TTC549 (cell line): ENCODE results near the gene PSMC6.

Source experiments
- FAIRE-seq: peaks from 2 replicates; lab custom pipeline; 2012; peaks lifted over from hg19 to GRCh38; lab: Jason Lieb, UNC

Gene PSMC6

DNA sequence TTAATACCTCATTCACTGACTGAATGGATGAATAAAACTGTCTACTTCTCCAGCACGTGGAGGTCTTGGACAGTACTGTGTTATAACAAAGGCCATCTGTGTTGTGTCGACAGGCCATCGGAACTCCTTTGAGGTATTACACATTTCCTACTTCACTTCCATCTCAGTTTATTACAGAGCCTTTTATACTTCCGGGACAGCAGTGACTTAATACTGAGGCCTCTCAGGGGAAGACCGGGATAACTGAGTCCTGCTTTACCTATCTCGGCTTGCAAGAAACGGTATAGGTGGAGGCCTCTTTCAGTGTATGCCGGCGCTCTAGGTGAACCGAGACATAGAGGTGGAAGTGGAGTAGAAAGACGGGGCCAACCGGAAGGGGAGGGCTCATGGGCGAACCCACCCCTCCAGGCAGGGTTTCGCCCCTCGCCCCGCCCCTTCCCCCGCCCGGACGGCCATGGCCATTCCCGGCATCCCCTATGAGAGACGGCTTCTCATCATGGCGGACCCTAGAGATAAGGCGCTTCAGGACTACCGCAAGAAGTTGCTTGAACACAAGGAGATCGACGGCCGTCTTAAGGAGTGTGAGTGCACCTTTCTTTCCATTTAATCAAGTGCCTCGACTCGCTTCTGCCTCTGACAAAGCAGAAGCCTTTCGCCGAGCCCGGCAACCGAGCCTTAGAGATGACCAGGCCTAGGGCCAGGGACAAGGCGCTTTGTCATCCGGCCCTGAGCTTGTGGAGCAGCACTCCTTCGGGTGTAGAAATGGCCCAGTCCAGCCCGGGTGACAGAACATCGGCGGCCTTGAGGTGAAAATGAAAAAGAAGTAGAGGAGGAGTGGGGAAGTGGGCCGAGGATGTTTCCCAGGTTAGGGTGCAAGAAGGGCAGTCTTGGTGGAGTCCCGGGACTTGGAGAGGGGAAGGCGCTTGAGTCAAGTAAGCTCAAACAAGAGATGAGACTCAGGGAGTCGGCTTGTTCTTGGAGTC is at the start of gene PSMC6:
Gene PSMC6, plus strand, starts transcription at position 477 of the 983 bp plus-strand sequence. Its CDS starts 20 bp downstream, at position 497.
- FAIRE-seq: no peak

GRCh38 chr14:52660325-52660724 is 46.7 kb upstream of the PSMC6 start:
- FAIRE-seq: no peak

DNA sequence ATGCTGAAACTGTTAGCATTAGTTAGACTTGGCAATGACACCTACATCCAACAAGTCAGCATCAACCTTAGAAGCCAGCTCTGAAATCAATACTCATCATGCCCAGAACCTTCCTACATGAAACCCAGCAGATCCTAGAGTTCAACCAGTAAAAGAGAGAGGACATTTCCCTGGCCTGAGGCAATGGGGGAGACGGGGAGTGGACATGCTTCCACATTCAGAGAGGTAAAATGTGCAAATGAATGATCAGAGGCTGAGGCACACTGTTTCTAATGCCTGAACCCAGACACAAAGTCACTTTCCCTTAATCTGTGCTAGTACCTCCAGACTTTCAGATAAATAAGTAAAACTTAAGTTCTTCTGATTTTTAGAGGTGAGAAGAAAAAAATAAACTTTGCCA is 46.2 kb upstream of the PSMC6 start:
- FAIRE-seq: no peak

GRCh38 chr14:52661314-52661713 is 45.7 kb upstream of the PSMC6 start:
- FAIRE-seq: no peak

GRCh38 chr14:52663850-52664249 is 43.1 kb upstream of the PSMC6 start:
- no peak for FAIRE-seq

DNA sequence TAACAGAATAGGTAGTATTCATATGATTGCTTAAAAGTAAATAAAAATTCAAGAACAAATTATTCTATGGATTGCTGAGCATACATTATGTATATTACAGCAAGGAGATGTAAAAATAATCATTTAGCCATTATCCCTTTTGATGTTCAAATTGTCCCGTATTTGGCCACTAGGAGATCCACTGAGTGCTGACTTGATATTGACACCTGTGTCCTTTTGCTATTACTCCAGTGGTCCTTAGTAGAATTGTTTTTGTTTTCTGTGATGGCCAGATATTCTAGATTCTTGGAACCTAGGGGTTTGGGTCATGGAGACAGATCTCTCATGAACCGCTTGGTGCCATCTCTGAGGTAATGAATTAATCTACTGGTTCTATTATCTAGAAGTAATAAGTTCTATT is 28.4 kb upstream of the PSMC6 start:
- no peak for FAIRE-seq

GRCh38 chr14:52683985-52684520 is 22.9 kb upstream of the PSMC6 start:
- FAIRE-seq: no peak

GRCh38 chr14:52686176-52686575 is 20.8 kb upstream of the PSMC6 start:
- no peak for FAIRE-seq

GRCh38 chr14:52690983-52691760 is 15.8 kb upstream of the PSMC6 start:
- no peak for FAIRE-seq

DNA sequence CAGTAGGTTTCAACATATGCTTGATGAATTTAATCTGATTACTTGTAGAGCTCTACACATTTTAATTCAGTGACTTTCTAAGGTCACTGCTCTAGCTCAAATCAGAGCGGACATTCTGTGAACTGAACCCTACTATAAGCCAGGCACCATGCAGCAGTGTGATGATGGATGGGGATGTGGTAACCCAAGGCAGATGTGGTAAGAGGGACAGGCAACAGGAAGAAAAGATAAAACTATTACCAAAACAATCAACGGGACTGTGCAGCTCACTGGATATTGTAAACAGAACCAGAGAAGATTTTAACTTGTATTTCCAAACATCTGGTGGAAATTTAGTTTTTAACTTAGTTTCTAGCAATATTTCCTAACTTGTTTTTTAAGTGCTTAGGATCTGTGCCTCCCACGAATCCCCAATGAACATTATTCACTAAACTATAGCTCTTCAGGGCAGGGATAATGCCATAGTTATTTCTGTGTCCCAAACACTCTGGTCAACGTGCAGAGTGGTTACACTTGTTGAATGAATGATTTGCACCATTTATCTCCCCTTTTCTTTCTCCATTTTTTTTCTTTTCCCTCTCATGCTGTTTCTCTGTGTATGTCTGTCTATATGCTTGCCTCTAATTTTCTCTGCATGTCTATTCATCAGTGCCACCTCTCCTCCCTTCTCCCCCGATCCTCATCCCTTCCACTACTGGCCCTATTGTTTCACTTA is 14.6 kb upstream of the PSMC6 start:
- no peak for FAIRE-seq

DNA sequence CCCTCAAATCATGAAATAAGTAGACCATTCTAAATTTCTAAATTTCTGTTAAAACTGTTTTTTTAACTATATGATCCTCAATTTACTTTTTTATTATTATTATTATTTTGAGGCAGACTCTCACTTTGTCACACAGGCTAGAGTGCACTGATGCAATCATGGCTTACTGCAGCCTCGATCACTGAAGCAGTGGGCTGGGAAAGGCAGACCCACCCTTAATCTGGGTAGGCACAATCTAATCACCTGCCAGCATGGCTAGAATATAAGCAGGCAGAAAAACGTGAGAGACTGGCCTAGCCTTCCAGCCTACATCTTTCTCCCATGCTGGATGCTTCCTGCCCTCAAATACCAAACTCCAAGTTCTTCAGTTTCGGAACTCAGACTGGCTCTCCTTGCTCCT is 14.0 kb upstream of the PSMC6 start:
- no peak for FAIRE-seq

- FAIRE-seq: no peak
These were observed 13.5 kb upstream of the PSMC6 start for GRCh38 chr14:52693532-52693931.

DNA sequence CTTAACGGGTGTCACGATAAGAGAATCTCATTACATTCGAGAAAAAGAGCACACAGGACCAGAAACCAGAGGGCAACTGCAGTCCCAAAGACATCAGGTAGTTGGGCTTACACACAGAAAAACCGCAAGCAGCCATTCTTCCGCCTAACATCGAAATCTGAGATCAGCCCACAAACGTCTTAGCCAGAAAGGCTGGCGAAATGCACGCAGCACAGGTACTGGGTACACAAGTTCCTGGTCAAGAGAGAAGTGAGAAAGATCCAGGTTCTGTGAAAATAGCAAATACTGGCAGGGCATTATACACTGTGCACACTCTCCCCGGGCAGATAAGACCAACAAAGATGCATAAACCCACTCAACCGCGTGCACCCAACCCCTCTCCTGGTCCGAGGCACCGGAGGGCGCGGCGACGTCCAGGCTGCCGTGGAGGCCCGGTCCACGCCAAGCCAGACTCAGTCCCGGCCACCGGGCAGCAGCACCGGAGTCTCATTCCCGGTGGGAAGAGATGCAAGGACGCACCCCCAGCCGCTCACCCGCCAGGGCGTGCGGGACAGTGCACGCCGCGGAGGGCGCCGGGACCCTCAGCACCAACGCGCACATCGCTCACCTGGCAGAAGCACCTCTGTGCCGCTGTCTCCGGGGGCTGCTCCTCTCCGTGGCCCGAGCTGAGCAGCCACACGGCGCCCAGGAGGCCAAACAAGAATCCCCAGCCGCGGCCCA is 12.1 kb upstream of the PSMC6 start:
- FAIRE-seq: no peak

DNA sequence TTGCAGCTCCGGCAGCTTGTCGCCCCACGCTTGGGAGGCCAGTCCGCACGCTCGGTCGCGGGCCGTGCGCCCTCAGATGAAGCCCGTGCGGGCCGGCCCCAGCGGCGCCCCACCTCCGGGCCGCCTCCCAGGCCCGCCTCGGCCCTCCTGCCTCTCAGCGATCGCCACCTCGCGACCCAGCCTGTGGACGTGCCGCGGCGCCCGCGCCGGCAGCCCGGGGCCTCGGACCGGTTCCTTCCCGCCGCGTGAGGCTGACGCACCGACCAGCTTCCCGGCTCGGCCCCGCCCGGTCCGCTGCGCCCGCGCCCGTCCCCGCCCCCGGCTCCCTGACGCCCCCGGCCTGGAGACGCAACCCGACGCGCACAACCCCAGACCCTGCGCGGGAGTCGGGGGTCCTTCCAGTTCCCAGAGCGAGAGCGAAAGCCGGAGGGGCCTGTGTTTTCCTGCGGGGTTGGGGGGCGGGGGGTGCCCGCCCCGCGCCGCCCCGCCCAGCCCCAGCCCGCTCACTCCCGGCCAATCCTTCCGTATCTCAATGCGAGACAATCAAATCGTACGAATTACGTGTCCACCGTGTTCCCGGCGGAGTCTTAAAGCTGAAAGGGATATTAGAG is 11.4 kb upstream of the PSMC6 start, which contains the start of gene ERO1A:
Gene ERO1A, minus strand, starts transcription at position 78 of the 611 bp plus-strand sequence. Its CDS starts 77 bp downstream, at position 1.
- FAIRE-seq: no peak

GRCh38 chr14:52700701-52701172 is 6.3 kb upstream of the PSMC6 start:
- no peak for FAIRE-seq

DNA sequence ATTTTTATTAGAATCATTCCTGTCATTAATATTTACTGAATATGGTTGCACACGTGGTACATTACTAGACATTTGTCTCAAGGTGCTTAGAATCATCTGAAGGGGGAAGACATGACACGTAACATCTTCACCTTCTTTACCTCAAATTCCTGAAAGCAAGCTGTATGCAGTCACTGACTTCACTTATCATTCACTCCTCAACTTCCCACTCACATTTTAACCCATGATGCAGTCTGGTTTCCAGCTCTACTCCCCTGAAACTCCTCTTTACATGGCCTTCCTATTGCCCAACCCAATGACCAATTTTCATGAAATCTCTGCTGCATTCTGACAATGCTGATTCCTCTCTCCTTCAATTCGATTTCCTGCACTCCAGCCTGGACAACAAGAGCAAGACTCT is 5.8 kb upstream of the PSMC6 start:
- no peak for FAIRE-seq

DNA sequence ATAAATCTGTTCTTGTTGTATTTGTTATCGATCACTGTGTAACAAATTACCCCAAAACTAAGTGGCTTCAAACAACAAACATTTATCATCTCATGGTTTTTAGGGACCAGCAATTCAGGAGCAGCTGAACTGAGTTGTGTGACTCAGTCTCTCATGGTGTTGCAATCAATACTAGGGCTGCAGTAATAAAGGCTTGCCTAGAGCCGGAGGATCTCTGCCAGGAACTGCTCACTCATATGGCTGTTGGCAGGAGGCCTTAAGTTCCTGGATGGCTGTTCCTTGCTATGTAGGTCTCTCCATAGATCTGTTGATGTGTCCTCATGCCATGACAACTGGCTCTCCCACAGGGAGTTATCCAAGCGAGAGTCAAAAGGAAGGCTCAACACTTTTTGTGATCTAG is 3.8 kb upstream of the PSMC6 start:
- FAIRE-seq: no peak

DNA sequence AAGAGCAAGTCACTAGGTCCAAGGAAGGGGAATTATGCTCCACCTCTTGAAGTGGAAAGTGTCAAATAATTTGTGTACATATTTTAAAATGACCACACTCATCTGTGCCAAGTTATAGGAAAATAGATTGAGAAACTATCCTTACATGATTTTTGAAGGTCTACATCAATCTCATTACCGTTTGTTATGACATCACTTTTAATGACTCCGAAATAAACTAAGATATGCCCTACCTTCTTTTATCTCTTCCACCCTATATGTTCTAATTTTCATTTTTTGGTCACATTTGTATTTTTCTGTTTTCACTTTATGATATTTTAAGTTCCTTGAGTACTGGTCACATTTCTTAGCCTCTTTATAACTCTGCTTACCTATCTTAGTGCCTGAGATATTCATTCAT is 3.3 kb upstream of the PSMC6 start:
- FAIRE-seq: no peak

GRCh38 chr14:52706286-52706685 is 714 bp upstream of the PSMC6 start:
- FAIRE-seq: no peak

GRCh38 chr14:52711666-52712065 is 4.7 kb downstream of the PSMC6 start:
- FAIRE-seq: no peak

- FAIRE-seq: no peak
These were observed 9.2 kb downstream of the PSMC6 start for GRCh38 chr14:52716155-52716554.
